CD14-positive monocyte (primary cell): ENCODE measurements around the gene USP9X. TPM values are rescaled to one million over a fixed set of nuclear protein-coding genes. Genes with fewer than 3 reads are reported as not detected.

Source experiments
- DNase-seq, 3 donors: peaks; one replicate each; pipeline ENCODE4 v3.0.0-alpha.2; 2011 to 2022
- H2AFZ ChIP-seq: 2 replicates; pipeline ENCODE4 v1.6.0; 2012; ENCODE audit warnings: mild to moderate bottlenecking, low read depth, low read length, inconsistent platforms; ENCODE audit not compliant: insufficient read depth, poor library complexity, severe bottlenecking
- H3K27ac ChIP-seq, 2 donors: 1 replicate in 1 of 2; 2 replicates in 1 of 2; pipeline ENCODE4 v1.5.1; 2012 to 2013; ENCODE audit warnings: low read length in 2 of 2, control low read depth in 1 of 2, inconsistent platforms in 1 of 2, low read depth in 1 of 2, mild to moderate bottlenecking in 1 of 2
- H3K27me3 ChIP-seq, 2 donors: one replicate each; pipeline versions ENCODE4 v1.6.0 to v1.6.1; 2011 to 2013; ENCODE audit warnings: low read length in 2 of 2; ENCODE audit not compliant: control insufficient read depth in 2 of 2, insufficient read depth in 2 of 2
- H3K36me3 ChIP-seq, 2 donors: replicated peaks in 1 of 2; 1 replicate in 1 of 2; 2 replicates in 1 of 2; pipeline versions ENCODE4 v1.5.1 to v1.6.1; 2012 to 2013; ENCODE audit warnings: low read length in 2 of 2, control low read depth in 1 of 2, inconsistent platforms in 1 of 2, mild to moderate bottlenecking in 1 of 2; ENCODE audit not compliant: insufficient read depth in 2 of 2, control insufficient read depth in 1 of 2
- H3K4me1 ChIP-seq, 2 donors: 1 replicate in 1 of 2; 2 replicates in 1 of 2; pipeline versions ENCODE4 v1.5.1 to v1.6.1; 2012 to 2013; ENCODE audit warnings: low read length in 2 of 2, control low read depth in 1 of 2, inconsistent platforms in 1 of 2, mild to moderate bottlenecking in 1 of 2, moderate library complexity in 1 of 2; ENCODE audit not compliant: insufficient read depth in 2 of 2, control insufficient read depth in 1 of 2
- H3K4me2 ChIP-seq: replicated peaks from 2 replicates; pipeline ENCODE3; 2012; ENCODE audit warnings: low read length, moderate library complexity, mild to moderate bottlenecking; ENCODE audit not compliant: poor library complexity, severe bottlenecking; ENCODE audit errors: extremely low read depth
- H3K4me3 ChIP-seq, 3 experiments: fragments of 200-600 bp in 1 of 3; sonication (generic) in 1 of 3; replicated peaks in 1 of 3; 1 replicate in 2 of 3; 2 replicates in 1 of 3; pipeline ENCODE4 v1.5.1; 2011 to 2013; ENCODE audit warnings: low read length in 3 of 3, mild to moderate bottlenecking in 3 of 3, control low read depth in 2 of 3, low read depth in 2 of 3, inconsistent platforms in 1 of 3, moderate library complexity in 1 of 3
- H3K79me2 ChIP-seq: 2 replicates; pipeline ENCODE4 v1.6.0; 2012; ENCODE audit warnings: mild to moderate bottlenecking, control low read depth, inconsistent platforms, low read length, moderate library complexity; ENCODE audit not compliant: insufficient read depth
- H3K9ac ChIP-seq: 2 replicates; pipeline ENCODE4 v1.6.0; 2017; ENCODE audit warnings: low read length, mild to moderate bottlenecking; ENCODE audit not compliant: insufficient read depth, poor library complexity, severe bottlenecking
- H3K9me3 ChIP-seq, 2 donors: replicated peaks in 1 of 2; 1 replicate in 1 of 2; 2 replicates in 1 of 2; pipeline versions ENCODE4 v1.5.1 to v1.6.1; 2012 to 2013; ENCODE audit warnings: low read length in 2 of 2, control low read depth in 1 of 2; ENCODE audit not compliant: control insufficient read depth in 1 of 2, insufficient read depth in 1 of 2
- H4K20me1 ChIP-seq: 2 replicates; pipeline ENCODE4 v1.6.0; 2012; ENCODE audit warnings: mild to moderate bottlenecking, low read length, control low read depth, moderate library complexity; ENCODE audit not compliant: insufficient read depth
- H3K27ac Mint-ChIP-seq, 7 donors: one replicate each; pipeline ENCODE4 v1.8.0; 2020; ENCODE audit warnings: mild to moderate bottlenecking in 7 of 7, mixed read lengths in 7 of 7, moderate library complexity in 6 of 7, inconsistent platforms in 2 of 7
- H3K27me3 Mint-ChIP-seq, 3 donors: one replicate each; pipeline ENCODE4 v1.8.0; 2021 to 2022; ENCODE audit warnings: low read depth in 3 of 3, mild to moderate bottlenecking in 3 of 3, mixed read lengths in 3 of 3, moderate library complexity in 3 of 3, inconsistent platforms in 1 of 3
- H3K36me3 Mint-ChIP-seq, 2 donors: one replicate each; pipeline ENCODE4 v1.8.0; 2020; ENCODE audit warnings: mixed read lengths in 2 of 2, inconsistent platforms in 1 of 2, mild to moderate bottlenecking in 1 of 2
- H3K4me1 Mint-ChIP-seq: one replicate; pipeline ENCODE4 v1.8.0; 2020; ENCODE audit warnings: mild to moderate bottlenecking, mixed read lengths
- H3K4me3 Mint-ChIP-seq, 2 donors: one replicate each; pipeline ENCODE4 v1.8.0; 2020; ENCODE audit warnings: mild to moderate bottlenecking in 2 of 2, mixed read lengths in 2 of 2, moderate library complexity in 1 of 2
- H3K9me3 Mint-ChIP-seq, 7 donors: one replicate each; pipeline ENCODE4 v1.8.0; 2020 to 2022; ENCODE audit warnings: mixed read lengths in 7 of 7, mild to moderate bottlenecking in 6 of 7, moderate library complexity in 6 of 7, inconsistent platforms in 2 of 7
- WGBS: methylation state at CpG from one replicate; pipeline ENCODE4 v1.1.5; 2013; ENCODE audit warnings: missing lambda C conversion rate; ENCODE audit not compliant: insufficient coverage; 5-methylcytosine and 5-hydroxymethylcytosine counted together
- intact Hi-C, 2 donors: fragments of 100-400 bp; cut with micrococcal nuclease; formaldehyde crosslinking; loops; one replicate each; pipeline versions ENCODE4 v1.15.0 to v1.15.1; 2023
- polyA plus RNA-seq, 3 donors: library from polyadenylated mRNA; depleted of rRNA in 1 of 3; unstranded in 2 of 3; stranded (reverse) in 1 of 3; fragments of 300-500 nt in 2 of 3; fragments of >200 nt in 1 of 3; fragmentation: Illumina TruSeq in 2 of 3; gene quantifications; 1 replicate in 2 of 3; 2 replicates in 1 of 3; pipeline ENCODE4 v1.2.3, GENCODE V29; 2012 to 2021
- TF ChIP-seq, protein P1 (sequence below): fragments of 200-600 bp; IDR thresholded peaks from one replicate; pipeline ENCODE4 v1.8.0; 2022; ENCODE audit warnings: antibody characterized with exemption, mild to moderate bottlenecking

Gene USP9X
- polyA plus RNA-seq, 3 donors: 8.3 to 16.1 (median 9.6) TPM

DNA sequence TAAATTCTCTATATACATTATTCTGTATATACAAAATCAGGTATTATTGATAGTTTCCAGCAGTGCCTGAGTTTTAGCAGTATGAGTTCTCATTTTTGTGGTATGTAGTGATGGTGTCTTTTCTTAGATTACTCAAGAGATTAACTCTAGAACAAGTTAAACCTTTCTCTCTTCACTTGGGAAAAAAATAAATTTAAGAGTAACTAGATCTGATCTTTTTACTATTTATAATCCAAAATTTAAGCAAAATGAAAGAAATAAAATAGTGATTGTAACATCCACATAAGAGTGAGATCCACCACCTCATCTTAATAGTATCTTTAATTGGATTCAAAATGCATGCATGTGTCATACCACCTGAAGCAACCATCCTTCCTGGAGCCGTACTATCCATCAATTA, 124.6 kb downstream of the USP9X start:
- Histone ChIP-seq H2AFZ (no peak overlapping the region), H3K27ac (no peak overlapping the region), H4K20me1 (no peaks in the 10 kb centered on the region), H3K4me3 (no peak overlapping the region), H3K27me3 (no peaks in the 10 kb centered on the region), H3K36me3 (peaks cover 63 to 89% of the 10 kb centered on the region in 2 donors), H3K9ac (no peak overlapping the region), H3K79me2 (no peaks in the 10 kb centered on the region), H3K4me1 (no peaks in the 10 kb centered on the region), H3K9me3 (peaks cover 22 to 53% of the 10 kb centered on the region in 2 donors), H3K4me2 (no peak overlapping the region)
- TF ChIP-seq, protein P1, sequence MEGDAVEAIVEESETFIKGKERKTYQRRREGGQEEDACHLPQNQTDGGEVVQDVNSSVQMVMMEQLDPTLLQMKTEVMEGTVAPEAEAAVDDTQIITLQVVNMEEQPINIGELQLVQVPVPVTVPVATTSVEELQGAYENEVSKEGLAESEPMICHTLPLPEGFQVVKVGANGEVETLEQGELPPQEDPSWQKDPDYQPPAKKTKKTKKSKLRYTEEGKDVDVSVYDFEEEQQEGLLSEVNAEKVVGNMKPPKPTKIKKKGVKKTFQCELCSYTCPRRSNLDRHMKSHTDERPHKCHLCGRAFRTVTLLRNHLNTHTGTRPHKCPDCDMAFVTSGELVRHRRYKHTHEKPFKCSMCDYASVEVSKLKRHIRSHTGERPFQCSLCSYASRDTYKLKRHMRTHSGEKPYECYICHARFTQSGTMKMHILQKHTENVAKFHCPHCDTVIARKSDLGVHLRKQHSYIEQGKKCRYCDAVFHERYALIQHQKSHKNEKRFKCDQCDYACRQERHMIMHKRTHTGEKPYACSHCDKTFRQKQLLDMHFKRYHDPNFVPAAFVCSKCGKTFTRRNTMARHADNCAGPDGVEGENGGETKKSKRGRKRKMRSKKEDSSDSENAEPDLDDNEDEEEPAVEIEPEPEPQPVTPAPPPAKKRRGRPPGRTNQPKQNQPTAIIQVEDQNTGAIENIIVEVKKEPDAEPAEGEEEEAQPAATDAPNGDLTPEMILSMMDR: no peak
- WGBS: no CpG with 5 or more reads among the region's 1 CpG
- intact Hi-C loops: no loop called here
- Mint-ChIP-seq H3K27me3 (peaks cover 0 to 2% (median 0%) of the 10 kb centered on the region in 3 donors), H3K36me3 (peaks cover 52 to 63% of the 10 kb centered on the region in 2 donors), H3K4me1 (no peaks in the 10 kb centered on the region), H3K9me3 (peaks cover 15 to 50% (median 39%) of the 10 kb centered on the region in 7 donors), H3K4me3 (no peak overlapping the region), H3K27ac (no peak overlapping the region)
- no peak for DNase-seq

DNA sequence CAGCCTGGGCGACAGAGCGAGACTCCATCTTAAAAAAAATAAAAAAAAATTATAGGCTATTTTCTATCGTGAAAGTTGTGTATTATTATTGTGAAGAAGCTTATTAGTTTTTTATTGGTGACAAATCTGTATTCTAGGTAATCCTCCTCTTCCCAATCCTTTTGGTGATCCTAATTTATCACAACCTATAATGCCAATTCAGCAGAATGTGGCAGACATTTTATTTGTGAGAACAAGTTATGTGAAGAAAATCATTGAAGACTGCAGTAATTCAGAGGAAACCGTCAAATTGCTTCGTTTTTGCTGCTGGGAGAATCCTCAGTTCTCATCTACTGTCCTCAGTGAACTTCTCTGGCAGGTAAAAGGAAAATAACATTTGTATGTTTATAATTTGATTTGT, 139.4 kb downstream of the USP9X start:
- no peaks in the 10 kb centered on the region for H3K4me1 ChIP-seq
- no peak overlapping the region for H3K4me2 ChIP-seq
- H3K36me3 ChIP-seq: peaks cover 48 to 78% of the 10 kb centered on the region in 2 donors
- intact Hi-C loops: no loop called here
- no peak overlapping the region for H3K27ac ChIP-seq
- no peak overlapping the region for H3K9ac ChIP-seq
- Mint-ChIP-seq H3K27ac (no peak overlapping the region), H3K36me3 (peaks cover 61% of the 10 kb centered on the region in 2 donors), H3K27me3 (no peaks in the 10 kb centered on the region), H3K4me1 (no peaks in the 10 kb centered on the region), H3K9me3 (peaks cover 0 to 6% (median 0%) of the 10 kb centered on the region in 7 donors), H3K4me3 (no peak overlapping the region)
- TF ChIP-seq, protein P1: no peak
- no peak overlapping the region for H2AFZ ChIP-seq
- DNase-seq: no peak
- H3K9me3 ChIP-seq: no peaks in the 10 kb centered on the region
- H3K79me2 ChIP-seq: no peaks in the 10 kb centered on the region
- H3K4me3 ChIP-seq: no peak overlapping the region
- no peaks in the 10 kb centered on the region for H3K27me3 ChIP-seq
- H4K20me1 ChIP-seq: no peaks in the 10 kb centered on the region
- WGBS: no CpG with 5 or more reads among the region's 5 CpGs
